Cortex of kidney (tissue), 1 donor: ENCODE results near the gene EIF5A.

ENCODE experiments used
- DNase-seq: peaks from one replicate; lab custom pipeline; 2025; lab: John Stamatoyannopoulos, UW

EIF5A gene

DNA sequence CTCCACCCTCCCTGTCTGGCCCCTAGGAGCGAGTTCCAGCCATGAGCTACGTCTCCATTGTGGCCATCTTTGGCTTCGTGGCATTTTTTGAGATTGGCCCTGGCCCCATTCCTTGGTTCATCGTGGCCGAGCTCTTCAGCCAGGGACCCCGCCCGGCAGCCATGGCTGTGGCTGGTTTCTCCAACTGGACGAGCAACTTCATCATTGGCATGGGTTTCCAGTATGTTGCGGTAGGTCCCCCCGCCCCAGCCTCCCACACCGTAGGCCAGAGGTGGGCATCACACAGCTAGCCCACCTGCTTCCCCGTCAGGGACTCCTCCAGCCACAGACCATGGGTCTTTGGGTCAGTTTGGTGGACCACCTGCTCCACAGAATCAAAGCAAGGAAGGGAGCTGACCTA lies 21.7 kb upstream of the EIF5A start:
- no peak for DNase-seq

DNA sequence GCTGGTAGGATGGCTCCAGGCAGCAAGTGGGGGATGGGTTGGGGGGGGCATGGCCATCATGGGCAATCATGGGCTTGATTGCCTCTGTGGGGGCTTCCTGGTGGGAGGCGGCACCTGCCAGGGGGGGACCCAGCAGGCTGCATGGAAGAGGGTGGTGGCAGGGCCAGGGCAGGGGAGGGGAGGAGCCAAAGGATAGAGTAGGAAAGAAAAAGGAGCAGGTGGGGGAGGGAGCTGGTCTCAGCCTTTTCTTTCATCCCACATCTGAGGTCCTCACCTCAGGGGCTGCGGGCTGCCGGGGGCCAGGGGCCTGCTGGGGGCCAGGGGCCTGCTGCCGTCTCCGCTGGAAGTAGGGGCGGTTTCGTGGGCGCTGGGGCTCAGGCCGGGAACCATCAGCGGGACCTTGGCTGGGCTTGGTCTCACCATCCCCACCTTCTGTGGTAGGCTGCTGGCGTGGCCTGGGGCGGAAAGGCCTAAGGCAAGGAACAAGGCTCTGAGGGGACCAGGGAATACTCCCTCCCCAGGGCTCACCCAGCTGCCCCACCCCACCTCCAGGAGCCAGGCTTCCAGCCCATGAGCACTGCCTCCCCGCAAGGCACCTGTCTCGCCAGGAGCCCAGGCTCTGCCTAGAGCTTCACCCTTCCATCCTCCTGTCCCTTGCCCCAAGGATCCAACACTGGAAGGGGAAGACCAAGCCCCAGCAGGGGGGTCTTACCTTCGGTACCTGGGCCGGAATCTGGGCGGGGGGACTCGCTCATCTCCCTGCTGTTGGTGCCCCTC lies 18.0 kb upstream of the EIF5A start:
- no peak for DNase-seq

DNA sequence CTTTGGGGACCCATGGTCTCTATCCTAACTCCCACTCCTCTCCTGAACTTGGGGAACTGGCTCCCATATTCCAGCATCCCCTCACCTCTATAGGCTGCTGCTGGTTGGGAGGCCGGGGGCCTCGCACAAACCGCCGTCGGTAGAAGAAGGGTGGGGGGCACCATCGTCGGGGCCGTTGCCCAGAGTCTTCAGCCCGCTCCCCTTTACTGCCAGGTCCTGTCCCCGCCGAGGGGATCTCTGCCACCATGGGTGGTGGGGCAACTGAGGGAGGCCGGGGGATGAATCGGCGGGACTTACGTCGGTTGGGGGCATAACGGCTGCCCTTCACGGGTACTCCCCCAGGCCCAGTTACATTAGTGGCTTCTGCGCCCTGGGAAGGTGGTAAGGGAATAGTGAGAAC lies 17.3 kb upstream of the EIF5A start:
- no peak for DNase-seq

DNA sequence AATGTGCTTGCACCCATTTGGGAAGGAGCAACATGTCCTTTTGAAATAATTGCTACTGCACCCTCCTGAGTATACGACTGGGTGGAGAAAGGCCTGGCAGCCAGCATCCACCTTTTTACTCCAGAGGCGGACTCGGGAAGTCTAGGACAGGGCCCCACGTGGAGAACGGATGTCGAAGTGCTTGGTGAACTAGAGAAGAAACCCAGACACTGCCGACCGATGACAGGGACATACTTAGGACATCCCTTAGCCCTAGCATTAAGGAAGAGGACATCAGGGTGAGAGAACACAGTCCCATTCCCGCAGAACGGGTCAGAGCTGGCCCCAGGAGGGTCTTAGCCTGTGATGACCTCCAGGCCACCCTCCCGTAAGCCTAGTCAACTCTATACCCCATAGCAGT lies 16.7 kb upstream of the EIF5A start:
- DNase-seq, result no peak

DNA sequence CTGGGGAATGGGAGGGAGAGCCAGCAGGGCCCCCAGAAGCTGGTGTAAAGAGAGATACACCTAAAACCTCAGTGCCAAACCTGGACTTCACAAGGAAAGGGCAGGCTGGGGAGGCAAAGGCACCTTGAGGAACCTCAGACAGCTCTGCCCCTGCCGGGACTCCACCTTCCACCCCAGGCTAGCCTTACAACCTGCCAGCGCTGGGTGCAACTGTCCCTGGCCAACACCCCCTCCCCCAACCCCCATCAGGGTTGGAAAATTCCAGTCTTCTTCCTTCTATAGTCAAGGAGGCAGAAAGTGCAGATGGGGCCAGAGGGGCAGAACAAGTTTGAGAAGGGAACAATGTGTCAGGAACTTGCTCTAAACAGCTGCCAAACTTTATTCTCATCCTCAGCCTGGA lies 15.2 kb upstream of the EIF5A start:
- no peak for DNase-seq

DNA sequence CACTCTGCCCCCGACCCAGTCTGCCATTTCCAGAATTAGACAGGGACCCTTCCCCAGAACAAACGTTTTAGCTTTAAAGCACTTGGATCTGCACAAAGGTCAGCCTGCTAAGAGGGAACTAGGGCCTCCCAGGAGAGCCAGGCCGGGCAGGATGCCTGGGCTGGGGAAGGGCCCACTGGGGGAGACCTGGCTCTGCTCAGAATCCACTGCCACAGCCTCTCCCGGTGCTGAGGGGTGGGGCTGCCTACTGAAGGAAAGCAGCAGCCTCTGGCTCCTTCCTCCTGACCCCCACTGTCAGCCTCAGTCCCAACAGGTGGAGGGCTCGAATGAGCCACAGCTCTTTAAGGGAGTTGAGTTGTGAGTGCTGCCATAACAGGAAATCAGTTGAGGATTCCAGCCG lies 14.7 kb upstream of the EIF5A start:
- DNase-seq, result no peak

DNA sequence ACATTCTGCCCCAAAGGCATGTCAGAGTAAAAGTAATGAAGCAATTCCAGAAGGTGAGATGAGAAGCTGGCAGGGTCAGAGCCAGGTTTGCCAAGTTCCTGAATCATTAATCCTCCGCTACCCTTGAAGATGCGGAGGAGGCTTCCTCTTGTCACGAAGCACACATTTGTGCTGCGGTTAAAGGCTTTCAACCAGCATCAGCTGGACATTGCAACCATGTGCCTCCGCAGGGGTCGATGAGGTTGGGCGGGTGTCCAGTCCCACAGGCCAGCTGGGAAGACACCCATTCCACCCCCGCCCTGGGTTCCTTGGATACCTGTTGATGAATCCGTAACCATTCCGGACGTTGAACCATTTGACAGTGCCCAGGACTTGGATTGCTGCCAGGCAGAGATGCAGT lies 14.3 kb upstream of the EIF5A start:
- DNase-seq, result no peak

DNA sequence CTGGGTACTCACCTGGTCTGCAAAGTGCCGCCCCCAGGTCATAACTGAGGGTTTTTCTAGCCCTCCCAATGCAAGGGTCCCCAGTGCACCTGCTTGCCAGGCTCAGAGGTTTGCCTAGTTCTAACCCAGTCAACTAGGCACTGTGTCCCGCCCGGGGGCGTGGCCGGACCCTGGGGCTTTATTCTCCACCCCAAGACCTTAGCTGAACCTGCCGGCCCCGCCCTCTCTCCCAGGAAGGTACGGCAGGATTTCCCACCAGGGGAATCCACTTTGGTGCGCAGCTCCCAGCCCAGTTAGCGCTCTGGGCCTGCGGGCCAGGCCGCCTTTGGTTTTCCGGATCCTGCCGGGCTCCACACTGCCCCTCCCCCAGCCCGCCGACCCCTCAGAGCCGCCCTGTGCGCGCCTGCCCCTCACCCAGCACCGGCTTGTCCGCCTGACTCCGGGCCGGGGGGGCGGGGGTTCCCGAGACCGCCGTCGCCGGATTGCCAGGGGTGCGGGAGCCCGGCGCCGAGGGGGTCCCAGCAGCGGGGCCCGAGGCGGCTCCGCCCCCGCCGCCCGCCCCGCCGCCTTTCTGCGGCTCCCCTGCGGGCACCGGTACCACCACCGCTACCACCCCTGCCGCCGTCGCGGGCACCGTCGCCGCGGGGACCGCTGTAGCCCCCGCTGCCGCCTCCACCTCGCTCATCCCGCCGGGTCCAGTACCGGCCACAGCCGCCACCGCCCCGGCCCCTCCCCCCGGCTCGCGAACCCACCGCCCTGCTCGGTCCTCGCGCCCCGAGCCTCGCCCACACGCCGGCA lies 13.4 kb upstream of the EIF5A start:
- DNase-seq, result no peak

DNA sequence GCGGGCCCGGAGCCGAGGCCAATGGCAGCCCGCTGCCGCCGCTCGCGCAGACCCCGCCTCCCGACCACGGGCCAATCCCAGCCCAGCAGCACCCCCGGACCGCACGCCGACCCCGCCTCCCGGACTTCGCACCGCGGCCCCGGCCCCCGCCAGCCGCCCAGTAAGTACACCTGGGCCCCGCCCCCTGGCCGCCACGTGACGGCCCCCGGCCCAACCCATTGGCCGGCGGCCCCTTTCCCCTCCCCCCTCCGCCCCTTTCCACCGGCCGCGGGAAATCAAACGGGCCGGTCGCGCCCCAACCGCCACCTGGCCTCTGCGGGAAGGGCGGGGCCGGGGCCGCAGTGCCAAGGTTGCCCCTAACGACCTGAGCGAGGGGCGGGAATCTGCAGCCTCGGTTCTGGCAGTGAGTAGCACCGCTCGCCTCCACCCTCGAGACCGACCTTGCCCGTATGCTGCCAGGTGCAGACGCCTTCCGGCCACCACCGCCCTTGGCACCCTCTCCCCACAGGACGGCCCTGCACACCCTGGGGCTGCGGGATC lies 12.7 kb upstream of the EIF5A start, which contains the start of gene YBX2:
TSS of gene YBX2 (minus strand) at position 26 of the 540 bp plus-strand sequence. CDS start 139 bp downstream, outside the sequence.
- DNase-seq, result no peak

DNA sequence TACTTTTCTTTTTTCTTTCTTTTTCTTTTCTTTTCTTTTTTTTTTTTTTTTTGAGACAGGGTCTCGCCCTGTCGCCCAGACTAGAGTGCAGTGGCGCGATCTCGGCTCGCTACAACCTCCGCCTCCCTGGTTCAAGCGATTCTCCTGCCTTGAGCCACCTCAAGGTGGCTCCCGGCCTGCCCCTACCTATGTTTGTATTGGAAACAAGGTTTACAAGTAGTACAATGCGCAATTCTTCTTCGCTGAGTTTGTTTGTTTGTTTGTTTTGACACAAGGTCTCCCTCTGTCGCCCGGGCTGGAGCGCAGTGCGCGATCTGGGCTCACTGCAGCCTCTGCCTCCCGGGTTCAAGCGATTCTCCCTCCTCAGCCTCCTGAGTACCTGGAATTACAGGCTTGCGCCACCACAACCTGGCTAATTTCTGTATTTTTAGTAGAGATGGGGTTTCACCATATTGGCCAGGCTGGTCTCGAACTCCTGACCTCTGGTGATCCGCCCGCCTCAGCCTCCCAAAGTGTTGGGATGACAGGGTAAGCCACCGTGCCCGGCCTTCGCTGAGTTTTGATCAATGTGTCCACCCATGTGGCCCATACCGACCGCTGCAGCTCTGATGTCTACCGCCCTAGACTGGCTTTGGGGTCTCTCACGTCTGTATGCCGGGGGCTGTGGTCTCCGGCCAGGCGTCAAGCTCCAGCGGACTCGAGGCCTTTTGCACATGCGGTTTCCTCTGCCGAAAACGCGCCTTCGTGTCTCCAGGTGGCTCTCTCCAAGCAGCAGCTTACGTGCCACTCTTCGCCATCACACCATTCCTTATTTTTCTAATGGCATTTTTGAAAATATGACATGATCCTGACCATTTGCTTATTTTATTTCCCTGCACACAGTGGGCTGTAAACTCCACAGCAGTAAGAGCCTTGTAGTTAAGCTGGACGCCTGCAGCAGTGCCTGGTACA lies 11.9 kb upstream of the EIF5A start:
- no peak for DNase-seq

DNA sequence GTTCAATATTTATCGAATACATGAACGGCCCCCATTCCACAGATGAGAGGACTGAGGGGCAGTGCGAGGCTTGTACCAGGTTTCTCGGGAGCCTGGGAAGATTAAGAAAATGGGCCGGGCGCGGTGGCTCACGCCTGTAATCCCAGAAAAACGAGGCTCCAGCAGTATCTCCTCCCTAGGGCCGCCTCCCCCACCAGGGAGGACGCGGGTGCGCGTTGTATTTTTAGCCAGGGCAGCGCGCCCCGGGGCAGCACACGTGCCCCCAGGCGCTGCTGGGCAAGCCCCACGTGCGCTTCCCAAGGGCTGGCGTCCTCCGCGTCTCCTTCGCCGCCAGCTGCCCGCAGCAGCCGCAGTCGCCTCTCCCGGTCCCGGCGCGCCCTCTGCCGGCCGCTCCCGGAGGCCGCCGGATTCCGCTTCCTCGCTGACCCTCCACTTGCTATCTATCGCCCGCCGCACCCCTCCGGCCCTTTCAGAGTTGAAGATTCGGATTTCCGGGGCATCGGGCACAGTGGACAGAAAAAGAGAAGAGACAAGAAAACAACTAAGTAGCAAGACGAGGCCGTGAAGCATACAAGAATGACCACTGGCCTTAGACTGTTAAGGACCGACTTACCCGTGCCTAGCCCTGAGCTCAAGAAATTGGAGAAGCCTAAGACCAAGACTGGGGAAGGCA lies 11.1 kb upstream of the EIF5A start:
- DNase-seq, result no peak

DNA sequence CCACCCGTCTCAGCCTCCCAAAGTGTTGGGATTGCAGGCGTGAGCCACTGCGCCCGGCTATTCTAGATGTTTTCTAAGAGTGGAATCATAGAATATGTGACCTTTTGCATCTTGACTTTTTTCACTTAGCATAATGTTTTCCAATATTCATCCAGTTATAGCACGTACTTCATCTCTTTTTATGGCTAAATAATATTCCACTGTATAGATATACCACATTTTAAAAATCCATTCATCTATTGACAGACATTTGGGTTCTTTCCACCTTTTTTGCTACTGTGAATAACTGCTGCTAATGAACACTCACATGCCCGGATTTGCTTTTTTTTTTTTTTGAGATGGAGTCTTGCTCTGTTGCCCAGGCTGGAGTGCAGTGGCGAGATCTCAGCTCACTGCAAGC lies 3.2 kb upstream of the EIF5A start:
- no peak for DNase-seq

DNA sequence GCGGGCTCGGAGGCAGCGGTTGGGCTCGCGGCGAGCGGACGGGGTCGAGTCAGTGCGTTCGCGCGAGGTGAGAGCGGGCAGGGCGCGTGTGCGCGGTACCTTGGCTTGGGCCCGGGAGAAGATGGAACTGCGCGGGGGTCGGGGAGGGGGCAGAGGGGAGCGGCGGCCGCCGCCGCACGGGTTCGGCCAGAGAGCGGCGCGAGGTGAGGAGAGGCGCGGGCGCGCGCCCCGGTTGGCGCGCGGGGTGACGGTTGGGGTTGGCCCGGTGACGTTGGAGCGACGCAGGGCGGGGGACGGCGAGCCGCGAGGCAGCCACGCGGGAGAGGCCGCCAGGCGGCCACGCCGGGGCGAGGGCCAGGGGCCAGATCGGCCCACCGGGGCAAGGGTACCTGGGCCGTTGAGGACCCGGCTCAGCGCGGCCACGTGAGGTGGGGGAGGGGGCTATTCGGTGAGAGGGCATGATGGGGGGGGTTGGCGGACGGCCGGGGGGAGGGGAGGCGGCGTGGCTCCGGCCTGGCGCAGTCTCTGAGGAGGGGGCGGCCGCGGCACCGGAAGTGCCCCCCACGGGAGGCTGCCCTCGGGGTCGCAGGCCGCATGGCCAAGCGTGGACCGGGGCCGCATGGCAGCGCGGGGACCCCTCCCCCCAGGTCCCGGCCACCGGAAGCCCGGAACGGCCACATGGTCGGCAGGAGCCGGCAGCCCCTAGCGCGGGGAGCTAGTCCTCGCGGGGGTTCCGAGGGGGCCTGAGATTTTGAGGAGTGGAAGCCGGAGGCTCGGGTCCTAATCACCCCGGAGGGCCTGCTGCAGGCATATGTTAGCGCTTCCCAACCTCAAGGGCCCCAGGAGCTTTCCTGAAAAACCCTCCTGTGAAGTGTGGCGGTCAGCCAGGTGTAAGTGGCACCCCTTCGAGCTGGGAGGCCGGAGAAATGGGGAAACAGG lies 527 bp downstream of the EIF5A start:
- DNase-seq, result no peak

DNA sequence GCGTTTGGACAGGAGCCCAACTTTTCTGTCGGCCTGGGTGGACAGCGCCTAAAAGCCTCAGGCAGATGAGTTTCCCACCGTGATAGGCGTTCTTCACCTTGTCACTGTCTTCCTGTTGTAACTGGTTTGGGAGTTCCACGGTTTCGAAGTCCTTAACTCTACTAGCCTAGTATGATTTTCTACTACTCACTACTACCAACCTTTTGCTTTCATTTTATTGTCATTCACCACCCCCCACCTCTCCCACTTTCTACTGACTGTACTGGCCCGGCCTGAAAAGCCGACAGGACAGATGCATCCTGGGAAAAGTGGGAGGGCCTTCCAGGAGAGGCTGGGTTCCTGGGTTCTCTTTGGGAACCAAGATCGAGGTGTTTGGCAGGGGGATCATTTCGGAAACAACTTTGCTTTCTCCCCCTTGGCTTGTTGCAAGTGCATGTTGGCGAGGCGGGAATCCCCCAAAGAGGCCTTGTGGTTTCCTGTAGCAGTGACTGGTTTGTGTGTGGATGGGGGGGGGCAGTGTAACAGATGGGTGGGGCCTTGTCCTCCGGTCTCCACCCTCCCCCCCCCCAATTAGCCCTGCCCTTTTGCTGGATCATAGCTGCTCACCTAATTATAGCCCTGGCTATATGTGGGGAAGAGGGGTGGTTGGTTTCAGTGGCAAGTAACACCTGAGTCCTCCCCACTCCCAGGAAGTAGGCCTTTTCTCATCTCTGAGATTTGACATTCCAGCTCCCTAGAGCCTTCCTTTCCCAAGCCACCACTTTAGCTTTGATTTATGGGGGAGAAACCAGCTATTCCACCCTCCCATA lies 1.4 kb downstream of the EIF5A start:
- DNase-seq, result no peak

DNA sequence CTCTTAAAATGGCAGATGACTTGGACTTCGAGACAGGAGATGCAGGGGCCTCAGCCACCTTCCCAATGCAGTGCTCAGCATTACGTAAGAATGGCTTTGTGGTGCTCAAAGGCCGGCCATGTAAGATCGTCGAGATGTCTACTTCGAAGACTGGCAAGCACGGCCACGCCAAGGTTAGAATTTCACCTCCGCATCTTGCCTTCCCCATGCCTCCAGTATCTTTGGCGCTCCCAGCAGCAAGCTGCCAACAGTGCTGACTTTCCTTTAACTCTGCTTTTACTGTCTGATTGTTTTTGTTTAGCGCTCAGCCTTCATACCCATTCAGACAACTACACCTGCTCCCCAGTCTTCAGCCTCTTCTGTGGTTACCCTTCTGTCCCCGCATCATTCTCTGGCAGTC lies 2.2 kb downstream of the EIF5A start:
- DNase-seq, result no peak

DNA sequence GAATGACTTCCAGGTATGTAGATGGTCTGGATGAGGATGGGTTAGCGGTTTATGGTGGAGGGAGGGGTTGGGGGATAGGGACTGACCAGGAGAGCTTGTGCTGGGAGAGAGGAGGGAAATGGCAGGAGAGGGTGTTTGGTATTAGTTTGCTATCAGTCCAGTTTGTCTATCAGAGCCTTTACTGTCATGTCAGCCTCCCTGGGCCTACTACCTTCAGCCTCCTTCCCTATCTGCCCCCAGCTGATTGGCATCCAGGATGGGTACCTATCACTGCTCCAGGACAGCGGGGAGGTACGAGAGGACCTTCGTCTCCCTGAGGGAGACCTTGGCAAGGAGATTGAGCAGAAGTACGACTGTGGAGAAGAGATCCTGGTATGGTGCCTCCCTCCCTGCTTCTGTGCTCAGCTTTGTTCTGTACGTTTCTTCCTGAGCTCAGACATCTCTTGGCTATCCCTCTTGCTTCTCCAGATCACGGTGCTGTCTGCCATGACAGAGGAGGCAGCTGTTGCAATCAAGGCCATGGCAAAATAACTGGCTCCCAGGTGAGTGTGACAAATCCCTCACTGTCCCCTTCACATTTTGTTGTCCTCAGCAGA lies 3.8 kb downstream of the EIF5A start:
- DNase-seq, result no peak

DNA sequence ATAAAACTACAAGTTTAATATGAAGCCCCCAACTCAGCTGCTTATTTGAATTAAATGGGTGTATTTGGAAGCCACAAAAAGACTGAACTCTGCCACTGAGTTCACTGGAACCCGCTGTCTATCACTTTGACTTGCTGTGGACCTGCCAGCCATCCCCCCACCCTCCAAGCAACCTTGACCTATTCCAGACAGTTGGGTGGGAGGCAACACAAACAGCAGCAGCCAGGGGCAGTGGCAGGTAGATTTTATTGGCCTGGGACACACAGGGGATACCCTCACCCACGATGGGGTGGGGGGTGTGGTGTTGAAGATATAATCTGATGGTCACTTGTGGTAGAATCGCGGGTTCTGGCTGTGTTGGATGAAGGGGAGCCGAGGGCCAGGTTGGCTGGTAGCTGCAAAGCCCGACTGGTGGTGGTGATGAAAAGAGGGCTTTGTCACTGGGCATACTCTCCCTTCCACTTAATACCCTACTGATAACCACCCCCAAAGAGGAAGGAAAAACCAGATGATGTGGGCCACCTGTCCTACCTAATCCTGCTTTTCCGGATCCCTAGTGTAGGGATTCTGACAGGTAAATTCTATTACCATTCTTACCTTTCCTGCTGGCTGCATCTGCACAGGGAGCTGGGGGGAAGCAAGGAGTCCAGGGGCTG lies 5.1 kb downstream of the EIF5A start:
- no peak for DNase-seq

DNA sequence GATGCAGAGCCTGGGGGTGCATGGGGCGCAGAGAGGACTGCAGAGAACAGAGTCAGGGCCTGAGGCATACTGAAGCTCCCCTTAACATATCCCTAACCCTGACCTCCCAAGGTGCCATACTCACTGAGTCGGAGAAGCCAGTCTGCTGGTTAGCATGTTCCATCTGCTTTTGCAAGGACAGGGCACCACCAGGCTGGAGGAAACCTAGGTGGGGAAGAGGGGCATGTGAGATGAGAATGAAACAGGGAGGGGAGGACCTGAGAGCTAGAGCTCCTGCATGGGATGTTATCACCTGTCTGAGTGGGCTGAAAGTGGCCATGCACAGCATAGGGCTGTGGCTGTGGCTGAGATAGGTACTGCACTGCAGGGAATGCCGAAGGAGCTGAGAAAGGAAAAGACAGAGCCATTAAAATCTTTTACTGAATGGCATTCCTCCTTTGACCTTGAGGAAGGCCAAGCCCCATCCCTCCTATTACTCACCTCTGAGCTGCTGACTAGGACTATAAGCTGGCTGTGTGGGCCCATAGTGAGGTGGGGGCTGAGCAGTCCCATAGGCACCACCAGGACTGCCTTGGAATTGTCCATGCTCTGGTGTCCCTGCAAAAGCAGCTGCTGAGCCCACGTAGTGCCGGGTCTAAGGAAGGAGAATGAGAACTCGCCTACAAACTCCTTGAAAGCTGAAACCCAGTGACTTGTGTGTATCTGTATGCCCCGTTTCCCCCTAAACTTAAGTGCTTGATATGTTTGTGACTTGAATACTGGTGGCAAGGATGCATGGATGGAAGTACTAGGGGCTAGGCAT lies 5.9 kb downstream of the EIF5A start:
- DNase-seq, result no peak
